Fibroblast of lung (primary cell): ENCODE results near the gene SFI1. TPM values are rescaled to one million over a fixed set of nuclear protein-coding genes. Genes with fewer than 3 reads are reported as not detected.

ENCODE experiments used
- DNase-seq, 2 donors: peaks; one replicate each; pipeline versions ENCODE4 v3.0.0 to v3.0.0-alpha.2; 2010; ENCODE audit warnings: low read depth in 2 of 2
- H2AFZ ChIP-seq: 2 replicates; pipeline ENCODE4 v1.5.1; 2012; ENCODE audit warnings: low read length, control low read depth, inconsistent platforms
- H3K27ac ChIP-seq: 2 replicates; pipeline ENCODE4 v1.5.1; 2011; ENCODE audit warnings: low read length, control low read depth; ENCODE audit not compliant: insufficient read depth
- H3K27me3 ChIP-seq: 2 replicates; pipeline ENCODE4 v1.5.1; 2011; ENCODE audit warnings: mild to moderate bottlenecking, low read length; ENCODE audit not compliant: control insufficient read depth, insufficient read depth
- H3K36me3 ChIP-seq: 2 replicates; pipeline ENCODE4 v1.5.1; 2011; ENCODE audit warnings: low read length; ENCODE audit not compliant: control insufficient read depth, insufficient read depth
- H3K4me1 ChIP-seq: 2 replicates; pipeline ENCODE4 v1.5.1; 2011; ENCODE audit warnings: low read length; ENCODE audit not compliant: control insufficient read depth, insufficient read depth; ENCODE audit errors: extremely low read depth
- H3K4me2 ChIP-seq: 2 replicates; pipeline ENCODE4 v1.5.1; 2011; ENCODE audit warnings: low read length, control low read depth; ENCODE audit not compliant: insufficient read depth; ENCODE audit errors: extremely low read depth
- H3K4me3 ChIP-seq, 4 experiments: fragments of 200-600 bp in 1 of 4; sonication (generic) in 1 of 4; replicated peaks in 1 of 4; 2 replicates each; pipeline ENCODE4 v1.5.1; 2011 to 2016; ENCODE audit warnings: low read length in 4 of 4, low read depth in 3 of 4, mild to moderate bottlenecking in 3 of 4, control low read depth in 2 of 4, inconsistent platforms in 1 of 4, mixed read lengths in 1 of 4; ENCODE audit not compliant: insufficient read depth in 1 of 4; ENCODE audit errors: control extremely low read depth in 1 of 4
- H3K79me2 ChIP-seq: 2 replicates; pipeline ENCODE4 v1.5.1; 2012; ENCODE audit warnings: mild to moderate bottlenecking, low read length, inconsistent platforms; ENCODE audit not compliant: control insufficient read depth, insufficient read depth
- H3K9ac ChIP-seq: 2 replicates; pipeline ENCODE4 v1.5.1; 2011; ENCODE audit warnings: mild to moderate bottlenecking, low read length, control low read depth; ENCODE audit not compliant: insufficient read depth
- H3K9me3 ChIP-seq: 2 replicates; pipeline ENCODE4 v1.5.1; 2012; ENCODE audit warnings: low read depth, low read length; ENCODE audit not compliant: control insufficient read depth, insufficient read depth
- H4K20me1 ChIP-seq: 2 replicates; pipeline ENCODE4 v1.5.1; 2011; ENCODE audit warnings: low read length; ENCODE audit not compliant: control insufficient read depth, insufficient read depth; ENCODE audit errors: extremely low read depth
- EZH2 ChIP-seq: IDR thresholded peaks from 2 replicates; pipeline ENCODE4 v1.5.1; 2012; ENCODE audit warnings: low read length, control low read depth, mild to moderate bottlenecking; ENCODE audit errors: missing control alignments
- polyA plus RNA-seq, 2 donors: library from polyadenylated mRNA; depleted of rRNA in 1 of 2; stranded (reverse) in 1 of 2; unstranded in 1 of 2; fragments of >200 nt; gene quantifications; 2 replicates each; pipeline ENCODE4 v1.2.1, GENCODE V29; 2011 to 2012; ENCODE audit warnings: missing spikeins in 1 of 2
- total RNA-seq: library from RNA; depleted of rRNA; stranded (reverse); fragments of >200 nt; gene quantifications from 2 replicates; pipeline ENCODE4 v1.2.1, GENCODE V29; 2014
- TF ChIP-seq, protein P1 (sequence below), 2 donors: IDR thresholded peaks in 1 of 2; conservative IDR thresholded peaks in 1 of 2; 1 replicate in 1 of 2; 2 replicates in 1 of 2; pipeline ENCODE4 v1.5.1; 2011 to 2012; ENCODE audit warnings: low read length in 2 of 2, control low read depth in 1 of 2, inconsistent platforms in 1 of 2, low read depth in 1 of 2, mild to moderate bottlenecking in 1 of 2

SFI1 gene
- total and polyA plus RNA-seq, 2 donors (not counting 1 experiment from before 2014, with no cell fraction given), result 3.6 to 11.4 TPM

GRCh38 chr22:31615940-31616314 is 119.6 kb downstream of the SFI1 start:
- H3K4me3 ChIP-seq, result no peak overlapping the region

DNA sequence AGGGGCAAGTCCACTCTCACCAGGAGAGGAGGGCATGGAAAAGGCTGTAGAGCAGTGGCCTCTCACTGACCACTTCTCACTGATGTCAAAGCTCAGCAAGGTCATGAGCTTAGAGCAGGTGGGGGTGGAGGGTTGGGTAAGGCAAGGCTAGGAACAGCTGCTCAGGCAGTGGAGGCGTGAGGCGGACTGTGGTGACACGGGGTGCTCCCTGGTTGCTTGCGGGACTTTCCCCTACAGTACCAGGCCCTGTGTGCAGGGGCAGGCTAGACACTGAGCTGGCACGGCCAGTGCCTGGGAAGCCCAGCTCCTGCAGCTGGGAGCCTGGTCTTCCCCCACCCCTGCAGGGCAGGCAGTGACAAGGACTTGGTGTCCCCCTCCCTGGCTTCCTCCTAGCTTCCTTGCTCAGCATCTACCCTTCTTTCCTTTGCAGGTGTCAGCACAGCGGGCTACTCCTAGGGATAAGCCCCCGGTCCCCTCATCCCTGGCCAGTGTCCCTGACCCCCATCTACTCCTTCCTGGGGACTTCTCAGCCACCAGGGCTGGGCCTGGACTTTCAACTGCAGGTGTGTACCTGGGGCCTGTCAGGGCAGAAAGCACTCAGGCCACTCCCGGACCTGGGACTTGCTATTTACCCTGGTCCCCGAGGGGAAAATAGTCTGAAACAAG is 120.1 kb downstream of the SFI1 start:
- no peak overlapping the region for H3K4me3 ChIP-seq
- no peak for DNase-seq
- H3K4me2 ChIP-seq, result no peak overlapping the region
- H3K79me2 ChIP-seq, result no peaks in the 10 kb centered on the region
- no peaks in the 10 kb centered on the region for H3K4me1 ChIP-seq
- no peak overlapping the region for H3K9ac ChIP-seq
- no peaks in the 10 kb centered on the region for H3K27me3 ChIP-seq
- no peak overlapping the region for H3K27ac ChIP-seq
- no peaks in the 10 kb centered on the region for H4K20me1 ChIP-seq
- peaks cover 20% of the 10 kb centered on the region for H3K36me3 ChIP-seq
- no peaks in the 10 kb centered on the region for H3K9me3 ChIP-seq
- TF ChIP-seq, protein P1, sequence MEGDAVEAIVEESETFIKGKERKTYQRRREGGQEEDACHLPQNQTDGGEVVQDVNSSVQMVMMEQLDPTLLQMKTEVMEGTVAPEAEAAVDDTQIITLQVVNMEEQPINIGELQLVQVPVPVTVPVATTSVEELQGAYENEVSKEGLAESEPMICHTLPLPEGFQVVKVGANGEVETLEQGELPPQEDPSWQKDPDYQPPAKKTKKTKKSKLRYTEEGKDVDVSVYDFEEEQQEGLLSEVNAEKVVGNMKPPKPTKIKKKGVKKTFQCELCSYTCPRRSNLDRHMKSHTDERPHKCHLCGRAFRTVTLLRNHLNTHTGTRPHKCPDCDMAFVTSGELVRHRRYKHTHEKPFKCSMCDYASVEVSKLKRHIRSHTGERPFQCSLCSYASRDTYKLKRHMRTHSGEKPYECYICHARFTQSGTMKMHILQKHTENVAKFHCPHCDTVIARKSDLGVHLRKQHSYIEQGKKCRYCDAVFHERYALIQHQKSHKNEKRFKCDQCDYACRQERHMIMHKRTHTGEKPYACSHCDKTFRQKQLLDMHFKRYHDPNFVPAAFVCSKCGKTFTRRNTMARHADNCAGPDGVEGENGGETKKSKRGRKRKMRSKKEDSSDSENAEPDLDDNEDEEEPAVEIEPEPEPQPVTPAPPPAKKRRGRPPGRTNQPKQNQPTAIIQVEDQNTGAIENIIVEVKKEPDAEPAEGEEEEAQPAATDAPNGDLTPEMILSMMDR (conservative IDR thresholded peaks at IDR 0.05 in 1 of 2, IDR thresholded peaks at IDR 0.05 in 1 of 2; ENCODE audit: low read depth in 1 of 2, low read length in 2 of 2), result no peak
- no peak for TF ChIP-seq EZH2
- H2AFZ ChIP-seq, result no peak overlapping the region

More at GRCh38 chr22:31615940-31616314, 119.6 kb downstream of the SFI1 start:
- no peak for TF ChIP-seq EZH2
- TF ChIP-seq, protein P1 (conservative IDR thresholded peaks at IDR 0.05 in 1 of 2, IDR thresholded peaks at IDR 0.05 in 1 of 2; ENCODE audit: low read depth in 1 of 2, low read length in 2 of 2), result no peak
- Histone ChIP-seq H3K4me1 (no peaks in the 10 kb centered on the region), H2AFZ (no peak overlapping the region), H3K9me3 (no peaks in the 10 kb centered on the region), H3K27ac (no peak overlapping the region), H4K20me1 (no peaks in the 10 kb centered on the region), H3K27me3 (no peaks in the 10 kb centered on the region), H3K4me2 (no peak overlapping the region), H3K36me3 (peaks cover 17% of the 10 kb centered on the region), H3K9ac (no peak overlapping the region), H3K79me2 (no peaks in the 10 kb centered on the region)
- DNase-seq, result no peak

GRCh38 chr22:31618057-31618456 is 121.7 kb downstream of the SFI1 start:
- no peaks in the 10 kb centered on the region for H4K20me1 ChIP-seq
- peaks cover 27% of the 10 kb centered on the region for H3K36me3 ChIP-seq

More at GRCh38 chr22:31618057-31618456, 121.7 kb downstream of the SFI1 start:
- no peak overlapping the region for H3K4me2 ChIP-seq
- no peaks in the 10 kb centered on the region for H3K9me3 ChIP-seq
- H3K27ac ChIP-seq, result no peak overlapping the region
- DNase-seq, result no peak
- H2AFZ ChIP-seq, result no peak overlapping the region
- H3K27me3 ChIP-seq, result no peaks in the 10 kb centered on the region
- no peak overlapping the region for H3K4me3 ChIP-seq
- peaks cover 12% of the 10 kb centered on the region for H3K79me2 ChIP-seq
- TF ChIP-seq, protein P1 (conservative IDR thresholded peaks at IDR 0.05 in 1 of 2, IDR thresholded peaks at IDR 0.05 in 1 of 2; ENCODE audit: low read depth in 1 of 2, low read length in 2 of 2), result no peak
- TF ChIP-seq EZH2, result no peak
- no peak overlapping the region for H3K9ac ChIP-seq
- H3K4me1 ChIP-seq, result no peaks in the 10 kb centered on the region
